Ovary (tissue), 3 donors: ENCODE results near the gene PPP6R2.

Experiments used
- CTCF ChIP-seq, 3 donors: fragments of 450-650 bp in 2 of 3; fragments of 200-600 bp in 1 of 3; IDR thresholded peaks; one replicate each; pipeline versions ENCODE4 v1.5.1 to v1.8.0; 2016 to 2022; ENCODE audit warnings: antibody characterized with exemption in 3 of 3, mild to moderate bottlenecking in 1 of 3
- EP300 ChIP-seq: sonication (generic); formaldehyde crosslinking; IDR thresholded peaks from one replicate; pipeline ENCODE4 v1.6.1; 2017; ENCODE audit warnings: antibody characterized with exemption
- donor health status: DM: no; HTN: no; CAD: no.

- no peak for TF ChIP-seq EP300
- no peak for TF ChIP-seq CTCF (IDR thresholded peaks at IDR 0.05)
Observed at GRCh38 chr22:50305393-50305922, 37.7 kb upstream of the PPP6R2 start.
